Measurements from ENCODE around the gene NFIL3. TPM values are rescaled to one million over a fixed set of nuclear protein-coding genes. Genes with fewer than 3 reads are reported as not detected.

The NFIL3 gene
- polyA plus RNA-seq, 1 of the 3 experiments (the other 2 are of a cell fraction): 9.3 TPM

GRCh38 chr9:91376239-91376638 lies 47.4 kb downstream of the NFIL3 start:
- Histone ChIP-seq H3K27ac (ENCODE audit: low read depth in 2 of 2, low read length in 1 of 2) (no peak overlapping the region), H3K36me3 (replicated peaks in 1 of 2; ENCODE audit: control insufficient read depth in 1 of 2, insufficient read depth in 2 of 2, low read length in 1 of 2) (no peaks in the 10 kb centered on the region), H3K4me1 (ENCODE audit: control insufficient read depth in 1 of 2, insufficient read depth in 2 of 2, low read depth in 1 of 2, low read length in 1 of 2) (peaks cover 3 to 4% of the 10 kb centered on the region in 2 experiments; a peak in 1 of 4 replicates), H3F3A (replicated peaks; ENCODE audit: insufficient read depth) (peaks cover 28% of the 10 kb centered on the region), H2AFZ (ENCODE audit: low read depth) (no peak overlapping the region), H3K4me2 (no peak overlapping the region), H3K9me2 (no peaks in the 10 kb centered on the region), H3K27me3 (ENCODE audit: insufficient read depth) (no peaks in the 10 kb centered on the region), H4K20me1 (ENCODE audit: insufficient read depth) (no peaks in the 10 kb centered on the region), H3K9ac (no peak overlapping the region), H3K79me2 (ENCODE audit: insufficient read depth) (no peaks in the 10 kb centered on the region), H3K9me3 (no peaks in the 10 kb centered on the region), H3K4me3 (ENCODE audit: low read depth in 2 of 2, low read length in 1 of 2) (no peak overlapping the region)
- ChIA-PET POLR2A (no interaction called here), CTCF (no interaction called here)
- WGBS (ENCODE audit: low lambda C conversion rate): 67% methylated on average over 4 of the region's 4 CpGs
- no peak for DNase-seq
- TF ChIP-seq USF2 (IDR thresholded peaks at IDR 0.05; ENCODE audit: borderline replicate concordance, low read depth, low read length) (no peak), CTCF (IDR thresholded peaks at IDR 0.05) (no peak), YY1 (IDR thresholded peaks at IDR 0.05; ENCODE audit: low read depth) (no peak), POLR2AphosphoS5 (IDR thresholded peaks at IDR 0.05; ENCODE audit: low read depth, low read length) (no peak), FOSL2 (IDR thresholded peaks at IDR 0.05; ENCODE audit: borderline replicate concordance, low read depth) (no peak), TAF1 (IDR thresholded peaks at IDR 0.05; ENCODE audit: borderline replicate concordance, low read depth, low read length) (no peak), ELF1 (IDR thresholded peaks at IDR 0.05) (no peak), MXI1 (IDR thresholded peaks at IDR 0.05; ENCODE audit: low read depth, low read length) (no peak), NFIC (IDR thresholded peaks at IDR 0.05; ENCODE audit: borderline replicate concordance) (no peak), RXRA (IDR thresholded peaks at IDR 0.05; ENCODE audit: borderline replicate concordance, low read depth) (no peak), SIN3A (IDR thresholded peaks at IDR 0.05; ENCODE audit: borderline replicate concordance, low read depth, low read length) (no peak), MEF2A (IDR thresholded peaks at IDR 0.05; ENCODE audit: borderline replicate concordance, low read depth) (no peak), PBX3 (IDR thresholded peaks at IDR 0.05) (no peak), REST (IDR thresholded peaks at IDR 0.05; ENCODE audit: low read depth, low read length) (no peak), JUND (IDR thresholded peaks at IDR 0.05) (no peak), CHD2 (IDR thresholded peaks at IDR 0.05; ENCODE audit: low read length, partially characterized antibody) (no peak)

All from SK-N-SH (cell line).